K562 (cell line): Measurements from ENCODE around the gene TMEM38B. TPM values are rescaled to one million over a fixed set of nuclear protein-coding genes. Genes with fewer than 3 reads are reported as not detected.
"Not testable (repeated sequence)": the region's sequence is repeated elsewhere in the genome, so short reads cannot be mapped to it uniquely, and the experiment has no call there.

Source experiments
- ATAC-seq: fragments of 200-7000 bp; cut with Tn5 transposase; 3 replicates; pipeline ENCODE4 v1.9.1; 2020; ENCODE audit warnings: moderate library complexity
- BruUV-seq: library from RNA; stranded (reverse); fragments of 400-500 nt; replicated peaks from 2 replicates; lab custom pipeline; 2021; lab: Mats Ljungman, UMichigan
- CTCF ChIA-PET: fragments of 300-600 bp; formaldehyde crosslinking; extraction: SDS; loops from one replicate; lab custom pipeline; 2021; ENCODE audit warnings: low intra/inter-chr PET ratio; lab: Yijun Ruan, JAX
- POLR2A ChIA-PET: fragments of 300-600, 350-650 bp; sonication (Branson Sonifier 250); formaldehyde crosslinking; extraction: SDS; loops from one replicate; lab custom pipeline; 2021; ENCODE audit warnings: antibody characterized with exemption, inconsistent platforms; lab: Yijun Ruan, JAX
- DNase-seq, 4 experiments: peaks; one replicate each; pipeline versions ENCODE4 v3.0.0 to v3.0.0-alpha.2; 2011 to 2018; ENCODE audit warnings: low spot score in 3 of 4, mixed read lengths in 3 of 4; ENCODE audit errors: extremely low read depth in 1 of 4
- FAIRE-seq: peaks from 2 replicates; lab custom pipeline; 2011; peaks lifted over from hg19 to GRCh38; lab: Jason Lieb, UNC
- H2AFZ ChIP-seq: 2 replicates; pipeline ENCODE4 v1.6.0; 2011; ENCODE audit warnings: low read depth, low read length, control low read depth, inconsistent platforms
- H3K27ac ChIP-seq: fragments of 200-600 bp; 3 replicates; pipeline ENCODE4 v1.8.0; 2011; ENCODE audit warnings: low read depth, mild to moderate bottlenecking, control low read depth, inconsistent platforms, low read length, moderate library complexity, mixed read lengths; ENCODE audit errors: extremely low read depth
- H3K27me3 ChIP-seq, 2 experiments: fragments of 300-600 bp in 1 of 2; 2 replicates in 1 of 2; 3 replicates in 1 of 2; pipeline versions ENCODE4 v1.6.0 to v1.8.0; 2011; ENCODE audit warnings: inconsistent platforms in 2 of 2, low read length in 2 of 2, mild to moderate bottlenecking in 1 of 2, mixed read lengths in 1 of 2, moderate library complexity in 1 of 2; ENCODE audit not compliant: control insufficient read depth in 2 of 2, insufficient read depth in 2 of 2
- H3K36me3 ChIP-seq: fragments of 300-600 bp; 3 replicates; pipeline ENCODE4 v1.8.0; 2011; ENCODE audit warnings: mild to moderate bottlenecking, low read length, inconsistent platforms; ENCODE audit not compliant: control insufficient read depth, insufficient read depth
- H3K4me1 ChIP-seq, 2 experiments: fragments of 200-600 bp in 1 of 2; replicated peaks in 1 of 2; 2 replicates in 1 of 2; 3 replicates in 1 of 2; pipeline versions ENCODE4 v1.5.1 to v1.8.0; 2011; ENCODE audit warnings: inconsistent platforms in 2 of 2, low read length in 2 of 2, mild to moderate bottlenecking in 1 of 2, mixed read lengths in 1 of 2, moderate library complexity in 1 of 2; ENCODE audit not compliant: control insufficient read depth in 2 of 2, insufficient read depth in 2 of 2
- H3K4me2 ChIP-seq: 2 replicates; pipeline ENCODE4 v1.6.1; 2011; ENCODE audit warnings: low read length, control low read depth, inconsistent platforms, mixed read lengths; ENCODE audit not compliant: insufficient read depth
- H3K4me3 ChIP-seq: fragments of 200-600 bp; sonication (generic), shearing (Covaris generic); 2 replicates; pipeline ENCODE4 v1.5.1; 2016; ENCODE audit warnings: control low read depth, inconsistent platforms
- H3K79me2 ChIP-seq: fragments of 200-600 bp; 3 replicates; pipeline ENCODE4 v1.8.0; 2011; ENCODE audit warnings: low read length, inconsistent platforms; ENCODE audit not compliant: control insufficient read depth, insufficient read depth
- H3K9ac ChIP-seq, 2 experiments: 2 replicates each; pipeline versions ENCODE4 v1.6.0 to v1.6.1; 2011; ENCODE audit warnings: low read depth in 2 of 2, low read length in 2 of 2, control low read depth in 1 of 2, inconsistent platforms in 1 of 2, mild to moderate bottlenecking in 1 of 2, mixed read lengths in 1 of 2; ENCODE audit not compliant: insufficient read depth in 1 of 2
- H3K9me1 ChIP-seq: one replicate; pipeline ENCODE4 v1.6.0; 2011; ENCODE audit warnings: inconsistent platforms, mild to moderate bottlenecking, low read length, moderate library complexity; ENCODE audit not compliant: control insufficient read depth, insufficient read depth
- H3K9me3 ChIP-seq: replicated peaks from 2 replicates; pipeline ENCODE4 v1.5.1; 2011; ENCODE audit warnings: low read depth, low read length, inconsistent platforms; ENCODE audit not compliant: control insufficient read depth, insufficient read depth
- H4K20me1 ChIP-seq: replicated peaks from 2 replicates; pipeline ENCODE4 v1.6.1; 2011; ENCODE audit warnings: low read length, inconsistent platforms, mixed read lengths; ENCODE audit not compliant: control insufficient read depth, insufficient read depth
- AFF1 ChIP-seq, 2 experiments: fragments of 450-650 bp; IDR thresholded peaks; 2 replicates each; pipeline ENCODE4 v1.6.1; 2018; ENCODE audit warnings: mild to moderate bottlenecking in 2 of 2, low read depth in 1 of 2; ENCODE audit not compliant: partially characterized antibody in 2 of 2
- WGBS: fragments of 100-300 bp; shearing (Covaris generic); methylation state at CpG from one replicate; pipeline ENCODE4 v1.1.6; 2016; ENCODE audit warnings: low coverage, mixed read lengths; ENCODE audit not compliant: insufficient coverage; ENCODE audit errors: missing lambda C conversion rate; 5-methylcytosine and 5-hydroxymethylcytosine counted together
- in situ Hi-C: fragments of 300-500 bp; cut with MboI; formaldehyde crosslinking; loops from 4 replicates; pipeline ENCODE4 v1.15.0; 2018; ENCODE audit warnings: inconsistent platforms, mixed read lengths
- intact Hi-C: fragments of 100-400 bp; cut with micrococcal nuclease; formaldehyde crosslinking; loops from 2 replicates; pipeline ENCODE4 v1.14.2; 2022
- polyA plus RNA-seq, 8 experiments: library from polyadenylated mRNA; depleted of rRNA in 4 of 8; stranded (reverse) in 5 of 8; unstranded in 3 of 8; fragments of >200 nt; fragmentation: Nextera tagmentation in 2 of 8; fragmentation: Illumina TruSeq in 1 of 8; extraction: Ambion mirVana in 2 of 8; extraction: Trizol in 1 of 8; gene quantifications; 2 replicates each; pipeline versions ENCODE4 v1.2.1 to v1.2.3, GENCODE V29; 2011 to 2014; ENCODE audit warnings: inconsistent platforms in 1 of 8, missing spikeins in 1 of 8
- total RNA-seq, 7 experiments: library from RNA; depleted of rRNA in 6 of 7; stranded (reverse); fragments of >200 nt in 6 of 7; fragmentation: Illumina TruSeq in 2 of 7; extraction: Trizol in 2 of 7; gene quantifications; 2 replicates each; pipeline versions ENCODE4 v1.2.1 to v1.2.3, GENCODE V29; 2011 to 2021; ENCODE audit warnings: low replicate concordance in 1 of 7

TMEM38B gene
- total and polyA plus RNA-seq, 9 of the 15 experiments (the other 6 are each of a cell fraction or from before 2014, with no cell fraction given) = 26.0 to 57.5 (median 38.5) TPM

DNA sequence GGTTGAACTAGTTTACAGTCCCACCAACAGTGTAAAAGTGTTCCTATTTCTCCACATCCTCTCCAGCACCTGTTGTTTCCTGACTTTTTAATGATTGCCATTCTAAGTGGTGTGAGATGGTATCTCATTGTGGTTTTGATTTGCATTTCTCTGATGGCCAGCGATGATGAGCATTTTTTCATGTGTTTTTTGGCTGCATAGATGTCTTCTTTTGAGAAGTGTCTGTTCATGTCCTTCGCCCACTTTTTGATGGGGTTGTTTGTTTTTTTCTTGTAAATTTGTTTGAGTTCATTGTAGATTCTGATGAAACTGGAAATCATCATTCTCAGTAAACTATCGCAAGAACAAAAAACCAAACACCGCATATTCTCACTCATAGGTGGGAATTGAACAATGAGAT, 9.3 kb downstream of the TMEM38B start:
- H3K9ac ChIP-seq, H3K9me1 ChIP-seq, H3K27ac ChIP-seq, H3K9me3 ChIP-seq, intact Hi-C loops, CTCF ChIA-PET, H2AFZ ChIP-seq, H3K27me3 ChIP-seq, H4K20me1 ChIP-seq, H3K4me3 ChIP-seq, FAIRE-seq, DNase-seq, BruUV-seq, H3K4me2 ChIP-seq, ATAC-seq, POLR2A ChIA-PET, in situ Hi-C loops: not testable (repeated sequence)
- no CpG with 5 or more reads among the region's 4 CpGs for WGBS
- Histone ChIP-seq H3K79me2 (peaks cover 56% of the 10 kb centered on the region), H3K4me1 (peaks cover 3 to 20% of the 10 kb centered on the region in 2 experiments; a peak in 3 of 5 replicates), H3K36me3 (peaks cover 18% of the 10 kb centered on the region)
- TF ChIP-seq AFF1 (IDR thresholded peaks at IDR 0.05; ENCODE audit: low read depth in 1 of 2, partially characterized antibody in 2 of 2) = peak in 1 of 2 experiments; percentile 95
